GM18519 (cell line): ENCODE data around the gene ZBTB47.

Experiments used
- ATAC-seq: cut with Tn5 transposase; IDR thresholded peaks from one replicate; pipeline ENCODE4 v1.9.1; 2021; ENCODE audit warnings: mild to moderate bottlenecking, moderate library complexity; ENCODE audit not compliant: unreplicated experiment, low FRiP score

Gene ZBTB47

DNA sequence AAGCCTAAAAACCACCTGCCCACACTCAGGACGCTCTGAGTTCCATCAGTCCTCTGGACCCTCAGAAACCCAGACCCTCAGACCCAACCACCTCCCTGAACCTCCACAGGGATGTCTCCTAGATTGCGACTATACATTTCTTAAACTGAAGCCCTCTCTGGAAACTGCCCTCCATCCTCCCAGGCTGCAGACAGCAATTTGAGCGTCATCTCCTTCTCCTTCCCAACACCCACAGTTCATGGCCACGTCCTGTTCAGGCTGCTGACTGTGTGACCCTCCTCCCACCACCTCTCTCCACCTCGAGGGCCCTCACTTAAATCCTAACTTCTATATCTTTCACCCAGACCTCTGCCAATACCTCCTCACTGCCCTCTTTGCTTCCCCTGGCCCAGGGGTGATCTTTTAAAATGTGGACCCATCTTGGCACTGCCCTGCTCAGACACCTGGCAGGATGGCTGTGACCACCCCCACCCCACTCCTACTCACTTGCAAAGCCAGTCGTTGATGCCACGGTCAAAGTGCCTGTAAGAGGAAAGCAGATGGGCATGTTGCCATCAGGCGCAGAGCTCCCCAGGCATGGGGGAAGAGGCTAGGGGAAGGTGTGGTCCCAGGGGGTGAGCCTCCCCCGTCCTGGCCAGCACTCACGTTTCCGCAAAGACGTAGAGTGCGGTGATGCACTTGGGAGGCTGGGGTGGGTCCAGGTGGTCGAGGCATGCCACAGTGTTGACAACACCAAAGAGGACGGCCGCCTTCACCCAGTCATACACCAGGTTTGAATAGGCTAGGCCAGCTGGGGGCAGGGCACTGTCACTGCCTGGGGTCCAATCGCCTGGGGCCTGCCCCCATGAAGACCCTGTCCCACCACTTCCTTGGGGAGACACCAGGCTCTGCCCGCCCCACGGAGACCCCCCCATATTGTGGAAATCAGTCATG lies 43.1 kb downstream of the ZBTB47 start:
- ATAC-seq, result no peak

DNA sequence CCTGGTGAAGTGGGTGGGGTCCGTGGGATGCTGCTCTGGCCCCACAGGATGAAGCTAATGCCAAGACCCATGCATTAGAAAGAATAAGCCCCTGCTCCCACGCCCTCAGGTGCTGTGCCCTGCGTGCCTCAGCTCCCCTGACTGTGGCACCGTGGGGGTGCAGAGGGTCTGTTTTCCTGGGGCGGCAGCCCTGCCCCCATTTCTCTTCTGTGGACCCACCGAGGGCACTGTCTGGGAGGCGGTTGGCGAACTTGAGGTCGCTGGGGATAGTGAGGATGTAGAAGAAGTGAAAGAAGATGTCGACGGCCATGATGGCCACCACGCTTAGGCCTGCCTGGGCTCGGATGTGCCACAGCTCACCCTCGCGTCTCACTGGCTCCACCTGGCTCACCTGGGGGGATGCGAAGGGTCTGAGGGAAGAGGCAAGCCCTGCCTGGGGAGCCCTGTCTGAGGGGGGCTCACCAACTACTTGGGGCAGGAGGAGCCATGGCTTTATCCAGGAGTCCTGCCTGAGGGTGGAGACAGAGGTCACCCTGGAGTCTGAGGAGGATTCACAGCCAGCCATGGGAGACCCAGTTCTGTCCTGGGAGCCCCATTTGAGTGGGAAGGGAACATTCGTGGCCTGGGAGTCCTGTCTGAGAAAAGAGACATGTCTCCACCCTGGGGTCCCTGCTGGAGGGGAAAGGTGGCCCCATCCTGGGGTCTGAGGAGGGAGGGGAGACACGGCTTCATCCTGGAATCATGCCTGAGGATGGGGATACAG lies 44.0 kb downstream of the ZBTB47 start:
- no peak for ATAC-seq

DNA sequence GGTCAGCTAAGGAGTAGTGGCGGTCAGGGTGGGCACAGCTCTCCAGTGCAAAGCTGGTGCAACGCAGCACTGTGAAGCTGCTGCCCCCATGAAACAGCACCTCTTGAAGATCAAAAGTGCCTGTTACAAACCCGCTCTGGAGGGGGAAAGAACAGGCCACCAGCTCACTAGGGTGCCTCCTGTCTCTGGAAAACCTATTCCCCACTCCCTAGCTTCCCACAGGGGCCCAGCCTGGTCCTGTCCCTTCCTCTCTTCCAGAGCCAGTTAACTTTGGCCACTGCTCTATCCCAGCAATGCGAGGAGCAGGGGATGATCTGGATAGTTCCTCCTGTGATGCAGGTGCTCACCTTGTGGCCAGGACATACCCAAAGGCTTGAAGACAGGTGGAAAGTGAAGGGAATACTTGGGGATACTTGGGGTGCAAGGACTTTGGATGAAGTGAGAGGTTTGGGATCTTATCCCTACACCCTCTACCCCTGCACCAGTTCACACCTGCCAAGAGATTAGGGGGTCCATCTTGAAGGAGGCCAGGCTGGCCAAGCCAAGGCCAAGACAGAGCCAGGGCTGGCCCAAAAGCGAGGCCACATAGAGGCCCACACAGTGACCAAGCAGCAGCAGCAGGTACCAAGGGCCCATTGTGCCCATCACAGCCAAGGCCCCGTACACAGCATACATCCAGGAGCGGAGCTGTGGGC lies 44.9 kb downstream of the ZBTB47 start:
- no peak for ATAC-seq

DNA sequence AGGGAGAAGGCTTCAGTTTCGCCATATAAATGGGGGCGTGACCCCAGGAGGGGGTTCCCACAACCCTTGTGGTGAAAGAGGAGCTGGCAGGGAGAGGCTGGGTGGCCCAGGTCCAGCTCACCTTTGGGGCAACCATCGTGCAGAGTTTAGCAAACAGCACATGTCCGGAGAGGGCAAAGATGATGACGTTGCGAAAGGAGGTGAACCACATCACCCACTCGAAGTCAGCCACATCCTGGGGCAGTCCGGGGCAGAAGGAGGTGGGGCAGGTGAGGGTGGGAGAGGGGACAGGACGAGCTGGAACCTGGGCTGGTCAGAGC lies 45.4 kb downstream of the ZBTB47 start:
- ATAC-seq, result no peak

DNA sequence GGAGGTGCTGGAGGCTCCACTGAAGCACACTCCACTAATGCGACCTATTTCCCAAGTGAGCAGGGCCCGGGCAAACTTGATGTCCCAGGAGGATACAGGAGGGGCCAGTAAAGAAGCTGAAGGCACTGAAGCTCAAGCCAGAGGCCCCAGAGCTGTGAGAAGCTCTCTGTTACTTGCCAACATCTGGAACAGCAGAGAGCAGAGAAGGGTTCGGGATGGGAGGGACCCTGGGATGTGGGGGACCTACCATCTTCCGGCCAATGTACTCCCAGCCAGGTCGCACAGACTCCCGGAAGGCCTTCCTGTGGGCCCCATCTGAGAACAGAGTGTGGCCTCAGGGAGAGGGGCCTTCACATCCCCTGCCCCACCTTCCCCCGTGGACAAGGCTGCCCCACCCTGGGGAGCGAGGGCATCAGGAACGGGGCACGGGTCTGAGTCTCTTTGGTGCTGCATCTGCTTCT lies 46.0 kb downstream of the ZBTB47 start:
- no peak for ATAC-seq

DNA sequence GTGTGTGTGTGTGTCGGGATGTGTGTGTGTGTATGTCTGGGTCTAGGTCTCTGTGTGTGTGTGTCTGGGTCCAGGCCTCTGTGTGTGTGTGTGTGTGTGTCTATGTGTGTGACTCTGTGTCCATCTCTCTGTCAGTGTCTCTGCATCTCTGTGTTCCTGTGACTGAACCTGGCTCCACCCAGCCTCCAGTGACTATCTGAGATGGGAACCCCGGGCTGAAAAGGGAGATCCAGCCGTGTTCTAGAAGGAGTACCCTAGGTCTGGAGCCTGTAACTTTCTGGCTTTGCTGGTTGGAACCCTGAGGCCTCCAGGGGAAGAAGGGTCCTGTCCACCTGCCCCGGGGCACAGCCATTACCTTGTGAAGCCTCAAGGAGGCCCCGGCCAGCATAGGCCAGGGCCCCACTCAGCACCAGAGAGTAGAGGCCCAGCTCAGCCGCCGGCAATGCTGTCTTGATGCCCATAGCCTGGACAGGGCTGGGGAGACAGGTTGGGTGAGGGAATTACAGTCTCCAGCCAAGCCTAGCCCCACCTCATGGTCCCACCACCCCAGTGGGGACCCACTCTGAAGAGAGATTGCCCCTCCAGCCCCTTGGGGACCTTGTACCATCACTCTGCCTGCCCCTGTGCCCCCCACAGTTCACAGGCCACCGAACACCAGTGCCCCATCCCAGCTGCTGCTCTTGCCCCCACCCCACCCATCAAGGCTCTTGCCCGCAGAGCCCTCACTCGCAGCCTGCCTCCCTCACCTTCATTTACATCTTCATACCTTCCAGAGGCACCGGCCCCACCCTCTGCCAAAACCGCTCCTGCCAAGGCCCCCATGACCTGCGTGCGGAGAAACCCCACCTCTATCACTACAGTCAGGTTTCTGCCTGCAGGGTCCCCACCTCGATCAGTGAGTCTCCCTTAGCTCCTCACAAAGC lies 47.1 kb downstream of the ZBTB47 start:
- ATAC-seq, result no peak

DNA sequence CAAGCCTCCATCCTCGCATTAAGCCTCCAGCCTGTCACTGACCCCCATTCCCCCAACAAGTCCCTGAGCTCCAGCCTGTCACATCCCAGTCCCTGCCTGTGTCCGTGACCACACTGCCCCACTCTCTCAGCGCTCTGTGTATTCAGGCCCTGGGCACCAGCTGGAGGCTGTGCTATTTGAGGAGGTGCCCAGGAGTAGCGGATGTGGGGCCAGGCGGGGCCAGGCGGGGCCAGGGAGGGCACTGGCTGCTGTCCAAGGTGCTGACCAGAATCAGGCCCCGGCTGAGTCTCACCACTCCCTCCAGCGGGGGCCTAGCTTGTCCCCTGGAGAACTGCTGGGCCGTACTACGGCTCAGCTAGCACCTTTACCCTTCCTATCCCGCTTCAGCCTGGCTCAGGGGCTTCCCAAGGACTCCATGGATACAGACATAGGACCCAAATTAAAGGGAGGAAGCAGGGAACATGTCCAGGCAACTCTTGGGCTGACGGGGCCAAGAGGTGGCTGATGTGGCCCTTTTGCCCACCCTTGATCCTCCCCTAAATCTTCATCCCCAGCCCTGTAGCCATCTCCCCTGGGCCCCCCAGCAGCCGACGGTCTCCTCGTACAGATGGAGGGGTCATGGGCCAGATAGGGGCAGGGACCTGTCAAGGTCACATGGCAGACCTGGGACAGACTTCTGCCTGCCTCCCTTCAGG lies 48.0 kb downstream of the ZBTB47 start:
- no peak for ATAC-seq

DNA sequence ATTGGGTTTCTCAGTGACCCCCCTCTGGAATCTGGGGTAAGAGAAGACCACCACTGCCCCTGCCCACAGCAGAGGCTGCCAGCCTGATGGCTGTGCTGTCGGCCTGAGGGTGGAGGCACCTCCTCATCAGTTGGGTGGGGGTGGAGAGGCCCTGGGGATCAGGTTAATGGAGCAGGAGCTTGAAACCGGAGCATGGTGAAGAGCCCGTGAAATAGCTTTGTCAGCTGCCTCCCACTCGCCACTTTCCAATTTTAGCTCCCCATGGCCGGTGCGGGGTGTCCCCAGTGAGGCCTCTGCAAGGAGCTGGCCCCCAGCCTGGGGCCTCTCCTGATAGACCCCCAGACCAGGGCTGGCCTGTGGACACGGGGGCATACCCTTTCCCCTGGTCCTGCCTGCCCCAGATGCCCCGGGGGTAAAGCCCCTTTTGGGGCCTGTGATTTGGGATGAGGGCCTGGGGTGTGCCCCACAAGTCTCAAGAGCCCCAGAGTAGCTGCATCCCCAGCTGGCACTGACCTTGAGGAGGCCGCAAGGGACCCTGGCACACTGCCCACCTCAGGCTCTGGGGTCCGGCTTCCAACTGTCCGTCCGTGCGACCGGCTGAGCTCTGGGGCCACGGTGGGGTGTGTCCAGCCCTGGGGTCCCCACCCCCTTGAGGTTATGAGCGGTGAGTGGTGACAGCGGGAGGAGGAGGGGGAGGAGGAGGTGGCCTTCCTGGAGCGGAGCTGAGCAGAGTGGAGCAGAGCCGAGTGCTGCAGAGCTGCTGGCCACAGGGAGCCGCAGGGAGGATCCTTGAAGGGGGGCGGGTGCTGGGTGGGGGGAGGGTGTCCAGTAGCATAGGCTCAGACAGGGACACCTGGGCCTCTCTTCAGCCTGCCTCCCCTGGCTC lies 48.8 kb downstream of the ZBTB47 start, which contains the start of gene HHATL:
Gene HHATL, minus strand, starts transcription at position 733 of the 886 bp plus-strand sequence. CDS start 1,972 bp downstream, outside the sequence.
- ATAC-seq, result no peak

DNA sequence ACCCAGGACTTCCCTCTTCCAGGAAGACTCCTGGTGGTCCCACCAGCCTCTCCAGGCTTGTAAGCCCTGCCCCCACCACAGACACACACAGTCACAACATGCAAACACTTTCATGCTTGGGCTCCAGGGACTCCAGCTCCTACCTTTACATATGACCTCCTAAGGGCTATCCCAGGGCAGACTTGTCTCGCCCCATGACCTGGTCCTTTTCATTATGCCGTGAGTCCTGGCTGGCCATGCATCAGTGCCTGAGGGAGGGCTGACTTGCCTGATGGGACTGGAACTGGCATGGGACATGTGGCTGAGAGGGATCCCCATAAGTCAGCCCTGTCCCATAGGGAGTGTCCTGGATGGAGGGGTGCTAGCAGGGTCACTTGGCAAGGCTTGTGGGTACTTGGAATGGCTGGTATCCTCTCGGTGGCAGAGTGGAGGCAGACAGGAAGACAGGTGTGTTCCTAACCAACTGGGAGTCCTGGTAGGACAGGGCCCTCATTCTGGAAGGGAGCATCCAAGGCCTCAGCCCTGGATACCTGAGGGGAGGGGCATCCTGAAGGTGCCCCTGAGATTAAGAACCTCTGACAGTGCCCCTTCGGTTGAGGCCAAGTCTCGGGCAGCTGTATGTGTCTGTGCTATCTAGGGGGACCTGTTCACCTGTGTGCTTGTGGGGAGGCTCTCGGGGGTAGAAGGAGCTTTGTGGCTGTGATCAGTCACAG lies 49.6 kb downstream of the ZBTB47 start:
- no peak for ATAC-seq

DNA sequence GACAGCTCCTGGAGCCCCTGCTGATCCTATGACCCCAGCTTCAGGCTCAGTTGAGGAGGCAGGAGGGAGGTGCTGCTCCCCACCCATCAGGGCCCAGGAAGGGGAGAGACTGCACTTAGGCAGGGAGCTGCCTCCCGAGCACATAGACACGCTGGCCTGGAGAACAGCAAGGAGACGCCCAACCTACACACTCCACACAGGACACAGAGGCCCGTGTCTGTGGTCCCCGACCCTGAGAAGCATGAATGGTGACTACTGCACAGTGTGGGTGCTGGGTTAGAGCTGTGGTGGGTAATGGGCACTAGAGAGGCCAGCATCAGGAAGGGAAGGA lies 50.2 kb downstream of the ZBTB47 start:
- no peak for ATAC-seq

DNA sequence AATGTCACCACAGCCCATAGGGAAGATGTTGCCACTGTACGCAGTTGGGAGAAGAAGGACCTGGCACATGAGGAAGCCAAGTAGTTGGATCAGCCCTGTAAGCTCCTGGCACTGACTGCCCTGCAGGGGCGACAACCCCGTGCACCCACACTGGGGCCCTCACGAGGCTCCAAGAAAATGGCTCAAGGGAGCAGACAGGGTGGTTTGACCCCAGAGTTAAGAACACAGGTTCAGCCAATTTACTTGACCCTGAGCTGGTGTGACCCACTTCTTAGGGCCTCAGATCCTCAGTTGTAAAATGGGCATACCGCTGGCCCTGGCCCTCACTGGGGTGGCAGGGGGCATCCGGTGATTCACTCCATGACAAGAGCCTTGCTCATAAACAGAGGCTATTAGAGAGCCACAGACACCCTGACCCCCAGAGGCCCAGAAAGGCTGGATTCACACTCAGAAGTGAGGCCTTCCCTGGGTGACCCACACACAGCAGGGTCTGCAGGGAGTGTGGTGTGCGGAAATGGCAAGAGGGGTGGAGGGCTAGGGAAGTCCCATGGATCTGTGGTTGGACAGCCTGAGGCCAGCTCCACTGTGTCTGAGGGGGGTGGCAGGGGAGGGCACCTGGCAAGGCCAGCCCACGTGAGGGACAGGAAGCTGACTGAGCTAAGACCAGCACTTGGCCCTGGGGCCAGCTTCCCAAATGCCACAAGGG lies 50.8 kb downstream of the ZBTB47 start:
- ATAC-seq, result no peak

DNA sequence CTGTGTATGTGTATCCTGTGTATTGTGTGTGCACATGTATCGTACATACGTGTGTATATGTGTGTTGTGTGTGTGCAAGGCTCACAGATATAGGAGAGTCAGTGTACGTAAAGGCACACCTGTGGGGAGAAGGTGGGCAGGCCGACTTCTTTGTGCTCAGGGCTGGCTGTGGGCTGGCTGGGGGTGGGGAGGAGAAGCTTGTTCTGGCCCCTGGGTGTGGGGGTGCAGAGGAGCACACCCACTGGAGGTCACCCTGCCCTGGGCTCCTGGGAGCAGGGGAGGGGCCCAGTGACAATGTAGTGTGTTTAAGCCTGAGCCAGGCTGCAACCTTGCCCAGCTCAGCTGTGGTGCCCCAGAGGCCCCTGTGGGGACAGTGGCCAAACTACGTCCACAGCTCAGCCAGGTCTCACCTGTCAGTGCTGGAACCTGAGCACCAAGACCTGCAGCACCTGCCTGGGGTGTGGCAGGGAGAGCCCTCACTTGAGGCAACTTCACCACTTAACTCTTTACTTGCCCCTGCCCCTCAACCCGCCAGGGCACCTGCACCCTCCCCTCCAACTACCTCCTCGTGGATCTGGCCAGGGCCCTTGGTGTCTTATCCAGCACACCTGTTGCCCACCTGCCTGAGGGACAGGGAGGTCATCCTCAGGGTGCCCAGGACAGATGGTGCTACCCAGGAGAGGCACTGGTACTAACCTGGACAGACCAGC lies 51.7 kb downstream of the ZBTB47 start:
- ATAC-seq, result no peak

DNA sequence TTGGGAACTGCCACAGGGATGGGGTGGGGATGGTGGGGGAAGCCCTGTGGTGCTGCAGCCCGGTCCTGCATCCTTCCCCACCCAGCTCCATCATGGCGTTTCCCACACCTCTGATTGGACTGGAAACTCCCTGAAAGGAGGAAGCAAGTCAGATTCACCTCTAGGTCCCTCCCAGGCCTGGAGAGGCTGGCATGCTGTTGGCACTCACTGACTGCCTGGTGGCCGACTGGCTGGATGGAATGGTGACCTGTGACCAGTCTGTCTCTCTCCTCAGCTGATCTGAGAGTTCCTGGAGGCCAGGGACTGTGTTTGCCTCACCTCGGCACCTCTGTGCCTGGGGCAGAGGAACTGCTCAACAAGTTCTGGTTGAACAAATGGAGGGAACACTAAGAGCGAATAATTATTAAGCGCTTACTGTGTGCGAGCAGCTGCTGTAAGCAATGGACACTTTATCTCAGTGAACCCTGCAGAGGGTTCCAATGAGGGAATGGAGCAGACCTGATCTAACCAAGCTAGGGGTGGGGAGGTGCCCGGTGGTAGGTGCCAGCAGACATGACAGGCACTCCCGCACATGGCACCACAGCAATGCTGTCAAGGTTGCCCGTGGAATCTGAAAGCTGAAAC lies 52.6 kb downstream of the ZBTB47 start:
- no peak for ATAC-seq

DNA sequence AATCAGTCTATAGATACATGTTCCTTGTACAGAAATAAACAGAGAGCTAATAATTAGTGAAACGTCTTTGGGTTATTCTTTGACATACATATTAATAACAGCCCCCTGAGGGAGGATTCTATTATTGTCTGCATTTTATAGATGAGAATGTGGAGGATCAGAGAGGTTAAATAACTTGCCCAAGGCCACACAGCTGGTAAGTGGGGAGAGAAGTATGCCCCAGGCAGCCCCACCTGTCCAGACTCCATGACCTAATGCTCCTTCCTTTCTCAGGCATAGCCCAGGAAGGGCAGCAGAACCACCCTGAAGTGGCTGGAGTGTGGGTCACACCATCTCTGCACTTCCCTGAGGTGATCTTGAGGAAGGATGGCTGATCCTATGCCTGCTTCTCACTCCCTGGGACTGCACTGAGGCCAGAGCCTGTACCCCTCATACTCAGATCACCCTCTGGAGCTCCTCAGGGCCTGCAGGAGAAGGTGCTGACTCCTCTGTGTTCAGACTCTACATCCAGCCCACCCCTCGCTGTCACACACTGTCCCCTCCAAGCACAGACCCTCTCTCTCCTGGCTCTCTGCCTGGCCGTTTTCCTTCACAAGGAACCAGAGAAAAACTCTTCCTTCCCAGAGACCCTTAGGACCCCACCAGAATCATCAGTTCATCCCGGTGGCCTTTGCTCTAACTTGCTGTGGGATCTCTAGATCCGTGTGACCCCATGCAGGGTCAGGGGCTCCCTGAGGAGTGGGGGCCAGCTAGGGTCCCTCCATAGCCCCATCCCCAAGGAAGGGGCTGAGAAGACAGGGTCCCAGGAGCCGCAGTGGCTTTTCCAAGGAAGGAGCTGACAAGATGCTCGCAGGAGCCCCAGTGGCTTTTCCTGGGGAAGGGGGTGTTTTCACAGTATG lies 53.5 kb downstream of the ZBTB47 start:
- no peak for ATAC-seq

DNA sequence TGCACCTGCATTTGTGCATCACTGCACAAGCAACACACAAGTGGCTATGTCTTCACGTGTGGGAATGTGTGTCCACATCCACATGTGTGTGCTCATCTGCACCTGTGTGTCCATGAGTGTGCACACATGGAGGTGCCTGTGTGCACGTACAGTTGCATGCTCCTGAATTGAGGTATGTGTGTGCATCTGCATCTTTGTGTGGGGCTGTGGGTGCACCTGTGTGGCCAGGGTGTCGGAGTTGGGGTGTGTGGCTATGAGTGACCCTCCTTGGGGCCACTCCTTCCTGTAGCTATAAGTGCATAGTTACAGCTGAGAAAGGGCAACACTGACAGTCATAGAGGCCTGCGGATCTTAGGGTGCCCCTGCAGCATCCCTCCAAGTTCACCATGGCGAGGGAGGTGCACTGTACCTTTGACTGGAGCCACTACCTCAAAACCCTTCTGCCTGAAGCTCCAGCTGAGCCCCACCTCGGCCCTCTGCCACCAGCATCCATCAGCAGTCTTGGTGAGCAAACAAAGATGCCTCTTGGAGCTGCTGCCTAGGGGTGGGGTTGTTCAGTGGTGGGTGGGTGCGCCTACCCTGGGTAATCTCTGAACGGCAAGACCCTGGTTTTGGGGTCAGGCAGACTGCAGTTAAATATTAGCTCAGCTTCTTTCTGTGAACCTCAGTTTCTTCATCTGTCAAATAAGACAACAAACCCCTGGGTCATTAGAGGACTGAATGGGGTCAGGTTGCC lies 54.3 kb downstream of the ZBTB47 start:
- ATAC-seq, result no peak
